HUES48 (cell line): ENCODE measurements around the gene TOB2.
"Not testable (repeated sequence)": the region's sequence is repeated elsewhere in the genome, so short reads cannot be mapped to it uniquely, and the experiment has no call there.

ENCODE experiments used
- H3K27ac ChIP-seq: one replicate; pipeline ENCODE4 v1.7.0; 2013; ENCODE audit warnings: low read depth, low read length, inconsistent platforms
- H3K27me3 ChIP-seq: 2 replicates; pipeline ENCODE4 v1.6.1; 2013; ENCODE audit warnings: mild to moderate bottlenecking, low read length; ENCODE audit not compliant: control insufficient read depth, insufficient read depth
- H3K36me3 ChIP-seq: 2 replicates; pipeline ENCODE4 v1.6.1; 2013; ENCODE audit warnings: low read length; ENCODE audit not compliant: control insufficient read depth, insufficient read depth
- H3K4me1 ChIP-seq: 2 replicates; pipeline ENCODE4 v1.6.1; 2013; ENCODE audit warnings: mild to moderate bottlenecking, low read length; ENCODE audit not compliant: control insufficient read depth, insufficient read depth
- H3K4me3 ChIP-seq: 2 replicates; pipeline ENCODE4 v1.5.1; 2013; ENCODE audit warnings: mild to moderate bottlenecking, low read depth, low read length
- H3K9ac ChIP-seq: 2 replicates; pipeline ENCODE4 v1.6.1; 2013; ENCODE audit warnings: mild to moderate bottlenecking, low read depth, low read length, moderate library complexity
- H3K9me3 ChIP-seq: 2 replicates; pipeline ENCODE4 v1.6.1; 2013; ENCODE audit warnings: low read length; ENCODE audit not compliant: control insufficient read depth, insufficient read depth

TOB2 gene

DNA sequence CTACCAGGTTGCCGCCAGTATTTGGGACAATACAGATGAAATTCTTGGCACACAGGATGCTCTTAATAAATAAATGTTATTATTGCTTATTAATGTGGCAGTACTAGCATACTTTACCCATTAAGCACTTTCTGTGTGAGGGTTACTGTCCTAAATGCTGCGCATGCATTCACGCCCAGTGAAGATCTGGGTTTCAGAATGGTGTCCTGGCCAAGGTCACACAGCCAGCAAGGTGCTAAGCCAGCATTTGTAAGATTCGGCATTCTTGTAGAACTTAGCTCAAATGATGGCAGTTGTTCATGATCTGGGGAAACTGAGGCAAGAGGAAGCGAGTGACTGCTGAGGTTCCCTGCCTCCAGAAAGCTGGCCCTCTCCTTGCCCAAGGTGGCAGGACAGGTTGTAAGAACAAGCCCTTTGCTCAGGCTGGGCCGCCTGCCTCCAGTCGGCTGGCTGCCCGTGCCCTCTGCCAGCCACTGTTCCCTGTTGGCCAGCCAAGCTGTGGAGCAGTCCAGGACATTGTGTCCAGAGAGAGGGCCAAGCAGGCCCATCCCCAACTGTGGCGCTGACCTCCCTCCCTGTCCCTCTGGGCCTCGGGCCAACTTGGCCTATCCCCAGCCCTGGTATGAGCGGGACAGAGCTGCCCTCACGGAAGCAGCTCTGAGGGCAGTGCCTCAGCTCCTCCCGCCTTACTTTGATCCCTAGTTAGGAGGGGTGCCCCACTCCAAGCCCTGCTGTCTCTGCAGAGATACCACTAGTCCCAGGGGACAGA, 28.8 kb downstream of the TOB2 start:
- Histone ChIP-seq H3K9ac (no peak overlapping the region), H3K4me1 (peaks cover 5% of the 10 kb centered on the region; the same call in 1 of the 2 replicates), H3K36me3 (no peaks in the 10 kb centered on the region), H3K9me3 (no peaks in the 10 kb centered on the region), H3K27me3 (no peaks in the 10 kb centered on the region), H3K27ac (no peak overlapping the region), H3K4me3 (no peak overlapping the region)

DNA sequence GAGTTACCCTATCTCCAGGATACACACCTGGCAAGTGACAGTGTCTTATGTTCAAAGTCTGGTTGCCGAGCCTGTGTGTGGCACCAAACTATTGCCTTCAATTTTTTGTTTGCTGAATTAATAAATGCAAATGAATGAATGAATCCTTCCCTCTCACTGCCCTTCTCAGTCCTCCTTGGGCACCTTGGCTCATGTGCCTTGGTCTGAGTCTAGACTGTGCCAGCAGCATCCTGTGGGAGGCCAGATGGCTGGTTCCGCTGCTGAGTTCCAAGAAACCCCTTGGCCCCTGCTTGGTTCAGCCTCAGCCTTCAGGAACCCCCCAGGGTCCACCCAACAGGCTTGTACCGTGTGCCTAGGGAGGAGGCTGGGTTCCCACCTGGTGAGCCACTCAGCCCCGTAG, 31.0 kb downstream of the TOB2 start:
- H3K27me3 ChIP-seq: no peaks in the 10 kb centered on the region
- H3K27ac ChIP-seq: no peak overlapping the region
- peaks cover 10% of the 10 kb centered on the region; the same call in 1 of the 2 replicates for H3K4me1 ChIP-seq
- H3K9me3 ChIP-seq: no peaks in the 10 kb centered on the region
- no peak overlapping the region for H3K9ac ChIP-seq
- H3K4me3 ChIP-seq: no peak overlapping the region
- no peaks in the 10 kb centered on the region for H3K36me3 ChIP-seq

DNA sequence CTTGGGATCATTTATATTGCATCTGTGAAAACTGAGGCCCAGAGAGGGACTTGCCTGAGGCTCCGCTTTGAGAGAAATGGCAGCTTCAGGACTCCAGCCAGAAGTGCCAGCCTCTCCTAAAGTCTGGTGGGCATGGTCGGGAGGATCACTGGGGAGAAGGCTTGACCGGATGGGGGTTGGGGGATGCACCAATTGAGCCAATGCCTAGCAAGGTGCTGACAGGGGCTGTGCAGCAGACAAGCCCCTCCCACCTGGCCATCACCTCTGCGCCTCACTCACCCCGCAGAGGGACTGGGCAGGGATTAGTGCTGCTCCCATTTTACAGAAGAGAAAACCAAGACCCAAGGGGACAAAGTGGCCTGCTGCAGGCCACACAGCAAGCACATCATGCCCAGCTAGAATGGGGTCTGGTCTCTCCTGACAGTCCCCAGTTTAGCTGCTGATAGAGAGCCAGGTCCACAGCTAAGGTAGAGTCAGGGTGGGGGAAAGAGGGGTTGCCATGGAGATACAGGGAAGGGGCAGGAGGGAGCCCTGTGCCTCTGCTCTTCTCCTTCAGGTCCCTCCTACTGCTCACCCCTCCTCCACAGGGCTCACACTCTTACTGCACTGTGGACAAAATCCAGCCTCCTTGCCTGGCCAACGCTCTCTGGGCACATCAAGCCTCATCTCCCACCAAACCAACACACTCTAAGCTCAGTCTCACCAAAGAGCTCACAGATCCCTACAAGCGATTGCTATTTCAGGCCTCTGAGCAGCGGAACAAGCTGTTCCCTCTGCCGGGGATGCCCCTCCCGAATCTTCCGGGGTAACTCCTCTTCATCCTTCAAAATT, 35.4 kb downstream of the TOB2 start:
- Histone ChIP-seq H3K9ac (no peak overlapping the region), H3K4me1 (peaks cover 10% of the 10 kb centered on the region; the same call in 1 of the 2 replicates), H3K9me3 (no peaks in the 10 kb centered on the region), H3K4me3 (no peak overlapping the region), H3K27me3 (no peaks in the 10 kb centered on the region), H3K36me3 (no peaks in the 10 kb centered on the region), H3K27ac (no peak overlapping the region)

DNA sequence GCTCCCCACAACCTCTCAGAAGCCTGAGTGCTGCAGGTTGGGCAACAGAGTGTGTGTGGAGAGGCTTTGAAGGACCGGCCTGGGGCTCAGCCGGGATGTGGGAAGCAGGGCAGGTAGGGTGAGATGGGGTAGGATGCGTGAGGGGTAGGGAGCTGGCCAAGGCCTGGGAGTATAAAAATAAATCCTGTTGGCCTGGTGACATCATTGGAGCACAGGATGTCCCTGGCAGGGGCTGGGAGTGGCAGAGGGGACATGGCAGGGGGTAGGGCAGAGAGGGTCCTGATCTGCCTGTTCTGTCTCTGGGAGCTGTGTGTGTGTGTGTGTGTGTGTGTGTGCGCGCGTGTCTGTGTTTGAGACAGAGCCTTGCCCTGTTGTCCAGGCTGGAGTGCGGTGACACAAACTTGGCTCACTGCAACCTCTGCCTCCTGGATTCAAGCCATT, 36.3 kb downstream of the TOB2 start:
- Histone ChIP-seq H3K9me3 (no peaks in the 10 kb centered on the region), H3K36me3 (no peaks in the 10 kb centered on the region), H3K9ac (no peak overlapping the region), H3K4me1 (peaks cover 10% of the 10 kb centered on the region; the same call in 1 of the 2 replicates), H3K27ac (no peak overlapping the region), H3K27me3 (no peaks in the 10 kb centered on the region), H3K4me3 (no peak overlapping the region)

DNA sequence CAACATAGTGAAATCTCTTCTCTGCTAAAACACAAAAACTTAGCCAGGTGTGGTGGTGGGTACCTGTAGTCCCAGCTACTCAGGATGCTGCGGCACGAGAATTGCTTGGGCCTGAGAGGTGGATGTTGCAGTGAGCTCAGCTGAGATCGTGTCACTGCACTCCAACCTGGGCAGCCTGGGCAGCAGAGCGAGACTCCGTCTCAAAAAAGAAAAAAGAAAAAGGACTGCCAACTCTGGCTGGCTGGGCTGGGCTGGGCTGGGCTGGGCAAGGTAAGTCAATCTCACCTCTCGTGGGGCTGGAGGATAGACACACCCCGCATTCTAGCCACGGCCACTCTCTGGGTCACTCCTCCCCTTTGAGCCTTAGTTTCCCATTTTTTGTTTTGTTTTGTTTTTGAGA, 37.9 kb downstream of the TOB2 start:
- no peaks in the 10 kb centered on the region for H3K36me3 ChIP-seq
- peaks cover 5% of the 10 kb centered on the region; the same call in 1 of the 2 replicates for H3K4me1 ChIP-seq

DNA sequence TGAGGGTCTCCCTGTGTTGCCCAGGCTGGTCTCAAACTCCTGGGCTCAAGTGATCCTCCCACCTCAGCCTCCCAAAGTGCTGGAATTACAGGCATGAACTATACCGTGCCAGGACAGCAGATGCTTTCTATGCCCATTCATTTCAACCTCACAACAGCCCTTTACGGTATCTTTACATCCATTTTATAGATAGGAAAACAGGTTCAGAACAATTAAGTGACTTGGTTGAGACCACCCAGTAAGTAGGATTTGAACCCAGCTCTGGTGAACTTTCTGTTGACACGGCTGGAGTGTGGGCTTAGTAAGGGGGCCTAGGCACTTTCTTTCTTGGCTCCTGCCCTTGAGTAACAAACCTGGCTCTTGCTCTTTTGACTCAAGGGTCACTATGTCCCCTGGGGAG, 39.2 kb downstream of the TOB2 start:
- Histone ChIP-seq H3K36me3 (no peaks in the 10 kb centered on the region), H3K4me3 (no peak overlapping the region), H3K9me3 (no peaks in the 10 kb centered on the region), H3K27me3 (no peaks in the 10 kb centered on the region), H3K27ac (no peak overlapping the region), H3K9ac (no peak overlapping the region), H3K4me1 (peaks cover 5% of the 10 kb centered on the region; the same call in 1 of the 2 replicates)

More for the DNA sequence above, 37.9 kb downstream of the TOB2 start:
- Histone ChIP-seq H3K27me3 (no peaks in the 10 kb centered on the region), H3K9ac (no peak overlapping the region), H3K4me3 (no peak overlapping the region), H3K9me3 (no peaks in the 10 kb centered on the region), H3K27ac (no peak overlapping the region)

DNA sequence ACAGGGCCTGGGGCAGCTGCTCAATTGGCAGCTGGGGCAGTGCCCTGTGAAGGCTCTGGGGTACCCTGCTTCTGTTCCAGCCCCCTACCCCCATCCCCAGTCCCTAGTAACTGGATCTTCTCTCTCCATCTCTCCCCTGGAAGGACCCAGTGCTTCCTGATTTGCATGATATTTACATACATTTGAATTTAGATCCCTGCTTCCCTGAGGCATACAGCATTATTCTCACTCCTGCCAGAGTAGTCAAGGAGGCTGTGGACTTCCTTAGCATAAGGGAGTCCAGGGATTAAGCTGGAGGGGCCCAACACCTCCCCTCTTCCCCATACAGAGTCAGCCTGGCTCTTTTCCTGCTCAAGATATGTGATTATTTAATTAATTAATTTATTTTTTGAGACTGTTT, 40.2 kb downstream of the TOB2 start:
- Histone ChIP-seq H3K9ac (no peak overlapping the region), H3K36me3 (no peaks in the 10 kb centered on the region), H3K4me3 (no peak overlapping the region), H3K27me3 (no peaks in the 10 kb centered on the region), H3K9me3 (no peaks in the 10 kb centered on the region), H3K27ac (no peak overlapping the region), H3K4me1 (peaks cover 5% of the 10 kb centered on the region; the same call in 1 of the 2 replicates)

DNA sequence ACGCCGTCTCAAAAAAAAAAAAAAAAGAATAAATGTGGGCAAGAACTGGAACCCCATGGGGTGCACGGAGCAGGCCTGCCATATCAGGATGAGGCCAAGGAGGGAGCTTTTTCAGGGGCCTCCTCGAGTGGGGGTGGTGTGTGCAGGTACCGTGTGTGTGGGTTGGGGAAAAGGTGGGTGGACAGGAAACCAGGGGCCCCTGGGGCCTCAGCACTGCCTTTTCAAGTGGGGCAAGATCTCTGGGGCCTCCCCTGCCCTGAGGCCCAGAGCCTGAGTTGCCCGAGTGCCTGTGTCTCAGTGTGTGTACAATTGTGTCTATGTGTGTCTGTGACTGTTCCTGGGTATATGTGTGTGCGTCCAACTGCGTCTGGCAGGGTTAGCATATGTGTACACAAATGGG, 41.0 kb downstream of the TOB2 start:
- Histone ChIP-seq H3K27ac (no peak overlapping the region), H3K9ac (no peak overlapping the region), H3K27me3 (no peaks in the 10 kb centered on the region), H3K36me3 (no peaks in the 10 kb centered on the region), H3K4me3 (no peak overlapping the region), H3K9me3 (no peaks in the 10 kb centered on the region), H3K4me1 (no peaks in the 10 kb centered on the region)

DNA sequence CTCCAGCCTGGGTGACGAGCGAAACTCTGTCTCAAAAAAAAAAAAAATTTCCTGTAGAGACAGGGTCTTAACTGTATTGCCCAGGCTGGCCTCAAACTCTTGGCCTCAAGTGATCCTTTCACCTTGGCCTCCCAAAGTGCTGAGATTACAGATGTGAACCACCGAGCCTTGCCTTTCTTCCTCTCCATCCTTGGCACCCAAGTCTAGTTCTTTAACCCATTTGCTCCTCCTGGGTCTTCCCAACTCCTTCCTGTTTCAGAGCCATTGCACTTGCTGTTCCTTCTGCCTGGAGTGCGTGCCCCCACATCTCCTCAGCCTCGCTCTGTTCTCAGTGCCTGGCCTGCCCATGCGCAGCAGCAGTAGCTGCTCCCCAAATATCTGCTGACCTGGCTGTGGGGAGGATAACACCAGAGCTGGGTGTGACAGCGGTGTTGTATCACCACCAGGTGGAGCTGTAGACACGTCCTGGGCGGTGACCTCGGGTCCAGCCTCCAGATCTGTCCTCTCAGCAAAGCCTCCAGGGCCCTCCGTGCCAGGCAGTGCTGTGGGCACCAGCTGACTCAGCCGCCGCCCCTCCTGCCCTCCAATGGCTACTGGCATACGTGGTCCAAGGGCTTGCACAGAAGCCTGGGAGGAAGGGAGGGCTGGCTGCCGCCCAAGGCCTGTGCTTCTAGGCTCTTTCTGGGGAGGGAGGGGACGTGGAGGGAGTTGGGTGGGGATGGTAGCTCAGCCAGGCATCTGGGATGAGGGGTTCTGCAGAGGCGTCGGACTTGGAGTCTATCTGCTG, 42.9 kb downstream of the TOB2 start:
- H3K9ac ChIP-seq: no peak overlapping the region
- H3K27me3 ChIP-seq: no peaks in the 10 kb centered on the region
- H3K27ac ChIP-seq: no peak overlapping the region
- no peak overlapping the region for H3K4me3 ChIP-seq
- no peaks in the 10 kb centered on the region for H3K36me3 ChIP-seq
- no peaks in the 10 kb centered on the region for H3K4me1 ChIP-seq
- no peaks in the 10 kb centered on the region for H3K9me3 ChIP-seq

DNA sequence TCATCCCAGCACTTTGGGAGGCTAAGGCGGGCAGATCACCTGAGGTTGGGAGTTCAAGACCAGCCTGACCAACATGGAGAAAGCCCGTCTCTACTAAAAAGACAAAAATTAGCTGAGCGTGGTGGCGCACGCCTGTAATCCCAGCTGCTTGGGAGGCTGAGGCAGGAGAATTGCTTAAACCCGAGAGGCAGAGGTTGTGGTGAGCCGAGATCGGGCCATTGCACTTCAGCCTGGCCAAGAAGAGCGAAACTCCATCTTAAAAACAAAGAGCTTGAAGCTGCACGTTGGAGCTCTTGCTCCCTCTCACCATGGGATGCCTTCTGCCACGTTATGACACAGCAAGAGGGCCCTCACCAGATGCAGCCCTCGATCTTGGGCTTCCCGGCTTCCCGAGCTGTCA, 43.8 kb downstream of the TOB2 start:
- not testable (repeated sequence) for H3K4me1 ChIP-seq, H3K36me3 ChIP-seq, H3K4me3 ChIP-seq, H3K9ac ChIP-seq, H3K27me3 ChIP-seq, H3K9me3 ChIP-seq, H3K27ac ChIP-seq
